Spleen (tissue), 7 donors: Measurements from ENCODE around the gene TGFBR3L.

Source experiments
- POLR2AphosphoS5 ChIP-seq, 3 donors: sonication (generic); formaldehyde crosslinking; IDR thresholded peaks; one replicate each; pipeline ENCODE4 v1.5.1; 2017; ENCODE audit warnings: antibody characterized with exemption in 3 of 3
- TF ChIP-seq, protein P1 (sequence below), 11 experiments: fragments of 200-600 bp in 7 of 11; fragments of 450-650 bp in 4 of 11; sonication (generic) in 4 of 11; IDR thresholded peaks in 8 of 11; conservative IDR thresholded peaks in 3 of 11; 1 replicate in 7 of 11; 2 replicates in 4 of 11; pipeline versions ENCODE4 v1.4.0 to v1.8.0; 2016 to 2021; ENCODE audit warnings: antibody characterized with exemption in 11 of 11, inconsistent platforms in 4 of 11, mild to moderate bottlenecking in 1 of 11
- donor health status: DM: no; HTN: no; CAD: no; lungs with moderate emphysema.
- donor health status: DM: no; HTN: no; CAD: no.
- donor health status: DM: no; HTN: no; CAD: no.

DNA sequence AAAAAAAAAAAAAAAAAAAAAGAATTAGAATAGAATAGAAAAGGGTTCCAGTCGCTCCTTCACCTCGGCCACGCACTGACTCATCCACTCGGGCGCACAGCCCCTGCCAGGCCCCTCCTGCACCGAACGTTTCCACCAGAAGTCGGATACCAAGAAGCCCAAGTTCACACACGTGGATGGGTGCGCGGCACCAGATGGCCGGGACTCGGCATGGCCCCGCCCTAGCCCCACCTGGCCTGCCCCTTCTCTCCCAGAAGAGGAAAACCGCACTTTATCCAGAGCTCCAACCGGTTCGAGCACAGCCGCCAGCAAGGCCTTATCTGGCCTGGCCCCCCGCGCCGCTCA lies 46.3 kb upstream of the TGFBR3L start:
- TF ChIP-seq, protein P1, sequence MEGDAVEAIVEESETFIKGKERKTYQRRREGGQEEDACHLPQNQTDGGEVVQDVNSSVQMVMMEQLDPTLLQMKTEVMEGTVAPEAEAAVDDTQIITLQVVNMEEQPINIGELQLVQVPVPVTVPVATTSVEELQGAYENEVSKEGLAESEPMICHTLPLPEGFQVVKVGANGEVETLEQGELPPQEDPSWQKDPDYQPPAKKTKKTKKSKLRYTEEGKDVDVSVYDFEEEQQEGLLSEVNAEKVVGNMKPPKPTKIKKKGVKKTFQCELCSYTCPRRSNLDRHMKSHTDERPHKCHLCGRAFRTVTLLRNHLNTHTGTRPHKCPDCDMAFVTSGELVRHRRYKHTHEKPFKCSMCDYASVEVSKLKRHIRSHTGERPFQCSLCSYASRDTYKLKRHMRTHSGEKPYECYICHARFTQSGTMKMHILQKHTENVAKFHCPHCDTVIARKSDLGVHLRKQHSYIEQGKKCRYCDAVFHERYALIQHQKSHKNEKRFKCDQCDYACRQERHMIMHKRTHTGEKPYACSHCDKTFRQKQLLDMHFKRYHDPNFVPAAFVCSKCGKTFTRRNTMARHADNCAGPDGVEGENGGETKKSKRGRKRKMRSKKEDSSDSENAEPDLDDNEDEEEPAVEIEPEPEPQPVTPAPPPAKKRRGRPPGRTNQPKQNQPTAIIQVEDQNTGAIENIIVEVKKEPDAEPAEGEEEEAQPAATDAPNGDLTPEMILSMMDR (IDR thresholded peaks at IDR 0.05 in 8 of 11, conservative IDR thresholded peaks at IDR 0.05 in 3 of 11): no peak
- TF ChIP-seq POLR2AphosphoS5 (IDR thresholded peaks at IDR 0.05): no peak
